Measurements from ENCODE around the gene ADCY3. TPM values are rescaled to one million over a fixed set of nuclear protein-coding genes. Genes with fewer than 3 reads are reported as not detected.

ADCY3 gene
- total and polyA plus RNA-seq, 9 of the 15 experiments (the other 6 are each of a cell fraction or from before 2014, with no cell fraction given): 1.5 to 54.8 (median 26.3) TPM

- TF ChIP-seq CTCFL (IDR thresholded peaks at IDR 0.05; ENCODE audit: borderline replicate concordance, insufficient read depth, low read depth, low read length, poor library complexity, severe bottlenecking) (no peak), ZNF324 (CRISPR knock-in tag; IDR thresholded peaks at IDR 0.05) (no peak), GTF3C2 (IDR thresholded peaks at IDR 0.05; ENCODE audit: borderline replicate concordance, extremely low read depth, insufficient read length) (no peak), POLR2G (IDR thresholded peaks at IDR 0.05; ENCODE audit: low read depth, low read length) (no peak), E2F1 (CRISPR knock-in tag; IDR thresholded peaks at IDR 0.05) (no peak), TRIM28 (IDR thresholded peaks at IDR 0.05) (no peak), COPS2 (conservative IDR thresholded peaks at IDR 0.05) (no peak), CREB5 (CRISPR knock-in tag; IDR thresholded peaks at IDR 0.05) (no peak), NCOA4 (IDR thresholded peaks at IDR 0.05; ENCODE audit: partially characterized antibody) (no peak), HLTF (IDR thresholded peaks at IDR 0.05) (no peak), ZSCAN29 (IDR thresholded peaks at IDR 0.05) (peak; percentile 75; the same call in 1 of the 2 replicates), ZC3H11A (IDR thresholded peaks at IDR 0.05; ENCODE audit: low read depth, low read length) (no peak), OTX1 (CRISPR knock-in tag; IDR thresholded peaks at IDR 0.05) (no peak), FOXK2 (conservative IDR thresholded peaks at IDR 0.05 in 1 of 2, IDR thresholded peaks at IDR 0.05 in 1 of 2; ENCODE audit: low read depth in 2 of 2) (0 out of 4 replicates have a peak, but pooled peaks of 1 of the 2 experiments have one; percentile 22), MBD1 (CRISPR knock-in tag; IDR thresholded peaks at IDR 0.05) (no peak), NR2C1 (IDR thresholded peaks at IDR 0.05) (0 out of 2 replicates have a peak, but pooled peaks have one; percentile 5), NR2C1 (tag; IDR thresholded peaks at IDR 0.05) (no peak), SMARCA4 (IDR thresholded peaks at IDR 0.05) (no peak)
Observed at GRCh38 chr2:24793761-24794435, 126.1 kb downstream of the ADCY3 start (continued).
